EH (cell line): Measurements from ENCODE around the gene KDM8.
"Not testable (repeated sequence)": the region's sequence is repeated elsewhere in the genome, so short reads cannot be mapped to it uniquely, and the experiment has no call there.

ENCODE experiments used
- DNase-seq: peaks from one replicate; pipeline ENCODE4 v3.0.0-alpha.2; 2015; ENCODE audit warnings: low read depth

KDM8 gene

GRCh38 chr16:27191352-27191924 is 11.9 kb upstream of the KDM8 start:
- DNase-seq = no peak

- DNase-seq = peak; percentile 11
Measured at GRCh38 chr16:27193300-27193990, 9.9 kb upstream of the KDM8 start.

GRCh38 chr16:27195076-27195741 is 8.1 kb upstream of the KDM8 start:
- no peak for DNase-seq

- DNase-seq = no peak
Measured at GRCh38 chr16:27195941-27196595, 7.3 kb upstream of the KDM8 start.

- no peak for DNase-seq
Measured at GRCh38 chr16:27197004-27197403, 6.3 kb upstream of the KDM8 start.

GRCh38 chr16:27198451-27199234 is 4.7 kb upstream of the KDM8 start:
- no peak for DNase-seq

- DNase-seq = no peak
Measured at GRCh38 chr16:27199235-27199586, 4.1 kb upstream of the KDM8 start.

GRCh38 chr16:27199736-27200135 is 3.6 kb upstream of the KDM8 start:
- DNase-seq = peak; percentile 62

- not testable (repeated sequence) for DNase-seq
Measured at GRCh38 chr16:27200914-27201313, 2.4 kb upstream of the KDM8 start.

- no peak for DNase-seq
Measured at GRCh38 chr16:27202923-27203506, 311 bp upstream of the KDM8 start.

GRCh38 chr16:27204312-27204915 is 1.1 kb downstream of the KDM8 start:
- no peak for DNase-seq

- no peak for DNase-seq
Measured at GRCh38 chr16:27205423-27206065, 2.2 kb downstream of the KDM8 start.

GRCh38 chr16:27207121-27207520 is 3.8 kb downstream of the KDM8 start:
- not testable (repeated sequence) for DNase-seq

- DNase-seq = no peak
Measured at GRCh38 chr16:27208081-27208680, 4.9 kb downstream of the KDM8 start.

GRCh38 chr16:27208796-27209195 is 5.5 kb downstream of the KDM8 start:
- DNase-seq = no peak

GRCh38 chr16:27209591-27209990 is 6.3 kb downstream of the KDM8 start:
- no peak for DNase-seq

- no peak for DNase-seq
Measured at GRCh38 chr16:27210174-27210573, 6.8 kb downstream of the KDM8 start.

- no peak for DNase-seq
Measured at GRCh38 chr16:27211026-27211425, 7.7 kb downstream of the KDM8 start.

- no peak for DNase-seq
Measured at GRCh38 chr16:27214084-27214961, 11.0 kb downstream of the KDM8 start.
